ENCODE data around the gene ST8SIA1.

DNA sequence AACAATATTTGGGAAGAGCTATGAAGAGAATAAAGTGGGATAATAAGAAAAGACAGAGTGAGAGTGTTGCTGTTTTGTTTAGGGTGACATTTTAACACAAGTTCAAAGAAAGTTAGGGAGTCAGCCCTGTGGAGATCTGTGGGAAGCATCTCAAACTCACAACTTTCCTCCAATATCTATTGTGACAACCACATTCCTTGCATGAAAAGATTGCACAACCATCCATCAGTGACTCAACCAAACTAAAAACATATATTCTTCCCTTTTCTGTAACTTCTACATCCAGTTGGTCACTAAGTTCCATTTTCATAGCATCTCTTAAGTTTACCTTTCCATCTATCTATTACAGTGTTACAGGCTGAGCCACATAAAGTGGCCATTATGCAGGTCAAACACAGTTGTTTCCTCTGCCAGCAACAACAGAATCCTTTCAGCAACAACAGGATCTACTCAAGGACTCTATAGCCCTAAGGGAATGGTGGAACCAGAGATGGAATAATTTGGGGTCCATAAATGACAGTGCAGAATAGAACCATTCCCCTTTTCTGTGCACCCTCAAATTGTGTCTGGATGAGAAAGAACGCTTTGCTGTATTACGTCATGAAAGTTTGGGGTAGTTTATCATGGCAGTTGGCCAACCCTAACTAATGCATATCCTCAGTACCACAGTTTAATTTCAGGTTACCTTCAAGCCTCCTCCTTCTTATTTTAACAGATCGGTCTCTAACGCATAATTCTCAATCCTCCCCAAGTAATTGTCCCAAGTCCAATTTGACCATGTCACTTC, 118.8 kb downstream of the ST8SIA1 start:
- no peak for TF ChIP-seq POLR2AphosphoS5 (IDR thresholded peaks at IDR 0.05)
- TF ChIP-seq, protein P1, sequence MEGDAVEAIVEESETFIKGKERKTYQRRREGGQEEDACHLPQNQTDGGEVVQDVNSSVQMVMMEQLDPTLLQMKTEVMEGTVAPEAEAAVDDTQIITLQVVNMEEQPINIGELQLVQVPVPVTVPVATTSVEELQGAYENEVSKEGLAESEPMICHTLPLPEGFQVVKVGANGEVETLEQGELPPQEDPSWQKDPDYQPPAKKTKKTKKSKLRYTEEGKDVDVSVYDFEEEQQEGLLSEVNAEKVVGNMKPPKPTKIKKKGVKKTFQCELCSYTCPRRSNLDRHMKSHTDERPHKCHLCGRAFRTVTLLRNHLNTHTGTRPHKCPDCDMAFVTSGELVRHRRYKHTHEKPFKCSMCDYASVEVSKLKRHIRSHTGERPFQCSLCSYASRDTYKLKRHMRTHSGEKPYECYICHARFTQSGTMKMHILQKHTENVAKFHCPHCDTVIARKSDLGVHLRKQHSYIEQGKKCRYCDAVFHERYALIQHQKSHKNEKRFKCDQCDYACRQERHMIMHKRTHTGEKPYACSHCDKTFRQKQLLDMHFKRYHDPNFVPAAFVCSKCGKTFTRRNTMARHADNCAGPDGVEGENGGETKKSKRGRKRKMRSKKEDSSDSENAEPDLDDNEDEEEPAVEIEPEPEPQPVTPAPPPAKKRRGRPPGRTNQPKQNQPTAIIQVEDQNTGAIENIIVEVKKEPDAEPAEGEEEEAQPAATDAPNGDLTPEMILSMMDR (IDR thresholded peaks at IDR 0.05): no peak
- TF ChIP-seq POLR2A (IDR thresholded peaks at IDR 0.05): no peak
